HG02938 (cell line): Measurements from ENCODE around the gene KDM4F.

Experiments used
- ATAC-seq: cut with Tn5 transposase; IDR thresholded peaks from one replicate; pipeline ENCODE4 v1.9.1; 2021; ENCODE audit warnings: mild to moderate bottlenecking, moderate library complexity; ENCODE audit not compliant: unreplicated experiment

KDM4F gene

GRCh38 chr11:95059046-95059445, 9.8 kb downstream of the KDM4F start:
- no peak for ATAC-seq

- no peak for ATAC-seq
These were observed 16.1 kb downstream of the KDM4F start for GRCh38 chr11:95065336-95065735.

GRCh38 chr11:95066716-95067038, 17.5 kb downstream of the KDM4F start, which contains the start of gene SRSF8:
Gene SRSF8 (plus strand): TSS chr11:95066919. CDS start chr11:95067227, 308 bp downstream.
- ATAC-seq, result peak; percentile 39

- peak; percentile 56 for ATAC-seq
These were observed 18.0 kb downstream of the KDM4F start for GRCh38 chr11:95067039-95067840.

GRCh38 chr11:95067841-95068219, 18.6 kb downstream of the KDM4F start:
- ATAC-seq, result no peak

- ATAC-seq, result peak; percentile 66
These were observed 19.3 kb downstream of the KDM4F start for GRCh38 chr11:95068549-95068948.

GRCh38 chr11:95070471-95070870, 21.2 kb downstream of the KDM4F start:
- ATAC-seq, result no peak

- no peak for ATAC-seq
These were observed 23.7 kb downstream of the KDM4F start for GRCh38 chr11:95072948-95073347.

GRCh38 chr11:95074792-95075563, 25.8 kb downstream of the KDM4F start:
- no peak for ATAC-seq

- ATAC-seq, result no peak
These were observed 27.2 kb downstream of the KDM4F start for GRCh38 chr11:95076416-95076815.

GRCh38 chr11:95076981-95077380, 27.8 kb downstream of the KDM4F start:
- ATAC-seq, result no peak

GRCh38 chr11:95078526-95078925, 29.3 kb downstream of the KDM4F start:
- no peak for ATAC-seq

GRCh38 chr11:95081010-95081409, 31.8 kb downstream of the KDM4F start:
- no peak for ATAC-seq

GRCh38 chr11:95081412-95081811, 32.2 kb downstream of the KDM4F start:
- no peak for ATAC-seq

GRCh38 chr11:95082576-95083001, 33.4 kb downstream of the KDM4F start:
- no peak for ATAC-seq

- ATAC-seq, result no peak
These were observed 35.3 kb downstream of the KDM4F start for GRCh38 chr11:95084509-95084908.

- no peak for ATAC-seq
These were observed 36.0 kb downstream of the KDM4F start for GRCh38 chr11:95085117-95085816.

- no peak for ATAC-seq
These were observed 36.9 kb downstream of the KDM4F start for GRCh38 chr11:95086151-95086550.

- ATAC-seq, result no peak
These were observed 37.8 kb downstream of the KDM4F start for GRCh38 chr11:95086836-95087570.

GRCh38 chr11:95088946-95089619, 39.9 kb downstream of the KDM4F start:
- peak; percentile 50 for ATAC-seq
